ENCODE measurements around the gene SPG7.

SPG7 gene

GRCh38 chr16:89548344-89549006, 40.3 kb downstream of the SPG7 start:
- no peak for DNase-seq

- DNase-seq: no peak
Observed at GRCh38 chr16:89549007-89549700, 41.0 kb downstream of the SPG7 start.

- DNase-seq: no peak
Observed at GRCh38 chr16:89550421-89551007, 42.3 kb downstream of the SPG7 start.

GRCh38 chr16:89552329-89552728, 44.1 kb downstream of the SPG7 start:
- DNase-seq: no peak

- DNase-seq: no peak
Observed at GRCh38 chr16:89552913-89553312, 44.7 kb downstream of the SPG7 start.

GRCh38 chr16:89553733-89554132, 45.5 kb downstream of the SPG7 start:
- DNase-seq: no peak

GRCh38 chr16:89554343-89554742, 46.1 kb downstream of the SPG7 start:
- no peak for DNase-seq

- no peak for DNase-seq
Observed at GRCh38 chr16:89555265-89555664, 47.1 kb downstream of the SPG7 start.

- DNase-seq: no peak
Observed at GRCh38 chr16:89555780-89556179, 47.6 kb downstream of the SPG7 start.

- DNase-seq: peak; percentile 84
Observed at GRCh38 chr16:89556750-89557689, 48.8 kb downstream of the SPG7 start.

GRCh38 chr16:89557690-89558490, 49.7 kb downstream of the SPG7 start:
- no peak for DNase-seq

- peak; percentile 94 for DNase-seq
Observed at GRCh38 chr16:89560378-89561141, 52.4 kb downstream of the SPG7 start, which contains the start of gene RPL13. TSS of gene RPL13 (plus strand) at chr16:89560682. CDS start at chr16:89560960, 278 bp downstream.

- no peak for DNase-seq
Observed at GRCh38 chr16:89561142-89561883, 53.1 kb downstream of the SPG7 start.

GRCh38 chr16:89561884-89562599, 53.8 kb downstream of the SPG7 start:
- DNase-seq: no peak

- no peak for DNase-seq
Observed at GRCh38 chr16:89562939-89563338, 54.7 kb downstream of the SPG7 start.

- DNase-seq: peak; percentile 37
Observed at GRCh38 chr16:89563639-89564392, 55.6 kb downstream of the SPG7 start.

GRCh38 chr16:89564476-89565255, 56.5 kb downstream of the SPG7 start:
- DNase-seq: no peak

GRCh38 chr16:89565256-89565505, 57.0 kb downstream of the SPG7 start:
- DNase-seq: no peak
